Testis (tissue), 3 donors: ENCODE measurements around the gene FOCAD. TPM values are rescaled to one million over a fixed set of nuclear protein-coding genes. Genes with fewer than 3 reads are reported as not detected.

Experiments used
- DNase-seq: peaks from one replicate; pipeline ENCODE4 v3.0.0-alpha.2; 2019
- H3K27ac ChIP-seq, 2 donors: fragments of 200-600 bp; sonication (generic); one replicate each; pipeline ENCODE4 v1.5.1; 2019
- H3K27me3 ChIP-seq: fragments of 200-600 bp; sonication (generic); one replicate; pipeline ENCODE4 v1.5.1; 2019
- H3K36me3 ChIP-seq: fragments of 200-600 bp; sonication (generic); one replicate; pipeline ENCODE4 v1.5.1; 2017; ENCODE audit warnings: low read depth; ENCODE audit errors: missing control alignments
- H3K4me1 ChIP-seq: fragments of 200-600 bp; sonication (generic); one replicate; pipeline ENCODE4 v1.5.1; 2019
- H3K4me3 ChIP-seq, 2 donors: fragments of 200-600 bp; sonication (generic); one replicate each; pipeline ENCODE4 v1.5.1; 2017 to 2019
- H3K9me3 ChIP-seq: fragments of 200-600 bp; sonication (generic); one replicate; pipeline ENCODE4 v1.5.1; 2017
- CTCF ChIP-seq, 3 experiments: fragments of 450-650 bp in 2 of 3; fragments of 200-600 bp in 1 of 3; sonication (generic) in 1 of 3; IDR thresholded peaks; one replicate each; pipeline ENCODE4 v1.5.1; 2016 to 2019; ENCODE audit warnings: antibody characterized with exemption in 3 of 3, mild to moderate bottlenecking in 2 of 3, moderate library complexity in 1 of 3
- POLR2A ChIP-seq: fragments of 450-650 bp; IDR thresholded peaks from one replicate; pipeline ENCODE4 v1.6.1; 2017; ENCODE audit warnings: antibody characterized with exemption, mild to moderate bottlenecking, moderate library complexity
- WGBS, 2 donors: methylation state at CpG; one replicate each; pipeline ENCODE4 v1.1.5; 2018; 5-methylcytosine and 5-hydroxymethylcytosine counted together
- intact Hi-C: fragments of 100-400 bp; cut with DNase I; formaldehyde crosslinking; loops from one replicate; pipeline ENCODE4 v1.15.1; 2023; ENCODE audit warnings: low total_unique reads
- polyA plus RNA-seq: library from polyadenylated mRNA; stranded (reverse); fragments of 350-450 nt; fragmentation: Illumina TruSeq; extraction: RNeasy Lipid Tissue Mini Kit (QIAGEN cat#74804); gene quantifications from one replicate; pipeline ENCODE4 v1.2.3, GENCODE V29; 2014; ENCODE audit warnings: low read depth, low replicate concordance; ENCODE audit not compliant: insufficient read depth
- total RNA-seq, 2 donors: library from RNA; depleted of rRNA; stranded (reverse); fragments of >200 nt; gene quantifications; one replicate each; pipeline ENCODE4 v1.2.3, GENCODE V29; 2016

FOCAD gene
- total and polyA plus RNA-seq, 3 donors from 2014 or later = 26.6 to 45.4 (median 38.7) TPM

- no peaks in the 10 kb centered on the region for H3K4me1 ChIP-seq
- H3K36me3 ChIP-seq = no peaks in the 10 kb centered on the region
- no peak overlapping the region for H3K27ac ChIP-seq
- WGBS, 2 donors = 93 to 97% methylated on average over 2 of the region's 2 CpGs
- no peaks in the 10 kb centered on the region for H3K9me3 ChIP-seq
- no peaks in the 10 kb centered on the region for H3K27me3 ChIP-seq
- intact Hi-C loops = no loop called here
- TF ChIP-seq POLR2A (no peak), CTCF (IDR thresholded peaks at IDR 0.05) (no peak)
- H3K4me3 ChIP-seq = no peak overlapping the region
- no peak for DNase-seq
Observed at GRCh38 chr9:20880675-20881074, 196.6 kb downstream of the FOCAD start.

- intact Hi-C loops = no loop called here
Observed at GRCh38 chr9:20884985-20885593, 201.0 kb downstream of the FOCAD start.

GRCh38 chr9:20898885-20899554 is 215.0 kb downstream of the FOCAD start:
- intact Hi-C loops = no loop called here
- TF ChIP-seq CTCF (IDR thresholded peaks at IDR 0.05) (no peak), POLR2A (no peak)
- no peak for DNase-seq
- no peak overlapping the region for H3K27ac ChIP-seq
- no peaks in the 10 kb centered on the region for H3K4me1 ChIP-seq
- no peak overlapping the region for H3K4me3 ChIP-seq
- H3K27me3 ChIP-seq = no peaks in the 10 kb centered on the region
- no peaks in the 10 kb centered on the region for H3K36me3 ChIP-seq
- no peaks in the 10 kb centered on the region for H3K9me3 ChIP-seq

More at GRCh38 chr9:20884985-20885593, 201.0 kb downstream of the FOCAD start:
- TF ChIP-seq POLR2A (no peak), CTCF (IDR thresholded peaks at IDR 0.05) (peak in 2 of 3 experiments; percentile 32 to 56)
- Histone ChIP-seq H3K27ac (no peak overlapping the region), H3K27me3 (no peaks in the 10 kb centered on the region), H3K4me3 (no peak overlapping the region), H3K9me3 (no peaks in the 10 kb centered on the region), H3K36me3 (no peaks in the 10 kb centered on the region), H3K4me1 (no peaks in the 10 kb centered on the region)
- WGBS, 2 donors = 72 to 79% methylated on average over 5 of the region's 5 CpGs
- DNase-seq = peak; percentile 77

DNA sequence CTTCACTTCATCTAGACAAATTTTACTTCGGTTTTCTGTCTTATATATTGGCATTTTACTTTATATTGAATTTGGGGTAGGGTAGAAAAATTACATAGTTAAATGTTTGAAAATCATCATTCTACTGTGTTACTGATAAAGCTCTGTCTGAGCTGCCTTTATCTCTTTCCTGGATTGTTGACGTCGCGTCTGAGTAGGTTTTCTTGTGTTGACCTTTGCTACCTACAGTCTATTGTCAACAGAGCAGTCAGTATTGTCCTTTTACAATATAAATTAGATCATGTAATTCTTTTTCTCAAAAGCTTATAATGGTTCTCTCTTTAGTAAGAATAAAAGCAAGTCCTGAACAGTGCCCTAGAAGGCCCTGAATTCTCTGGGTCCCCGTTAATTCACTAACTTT is 219.2 kb downstream of the FOCAD start:
- Histone ChIP-seq H3K36me3 (no peaks in the 10 kb centered on the region), H3K27me3 (no peaks in the 10 kb centered on the region), H3K4me3 (no peak overlapping the region), H3K4me1 (no peaks in the 10 kb centered on the region), H3K9me3 (no peaks in the 10 kb centered on the region), H3K27ac (no peak overlapping the region)
- no peak for TF ChIP-seq CTCF (IDR thresholded peaks at IDR 0.05)
- no peak for TF ChIP-seq POLR2A
- intact Hi-C loops = no loop called here
- DNase-seq = no peak
- 74 to 88% methylated on average over 5 of the region's 5 CpGs for WGBS, 2 donors

- Histone ChIP-seq H3K27ac (no peak overlapping the region), H3K4me3 (no peak overlapping the region), H3K36me3 (no peaks in the 10 kb centered on the region), H3K4me1 (no peaks in the 10 kb centered on the region), H3K27me3 (no peaks in the 10 kb centered on the region), H3K9me3 (no peaks in the 10 kb centered on the region)
- 69 to 79% methylated on average over 1 of the region's 1 CpG for WGBS, 2 donors
- no peak for DNase-seq
- TF ChIP-seq POLR2A (no peak), CTCF (IDR thresholded peaks at IDR 0.05) (no peak)
- intact Hi-C loops = no loop called here
Observed at GRCh38 chr9:20904995-20905394, 220.9 kb downstream of the FOCAD start.
